DND-41 (cell line): ENCODE measurements around the gene TMIGD2.

ENCODE experiments used
- ATAC-seq: fragments of 200-7000 bp; cut with Tn5 transposase; 3 replicates; pipeline ENCODE4 v1.9.1; 2021; ENCODE audit warnings: low read depth; ENCODE audit not compliant: insufficient read depth
- DNase-seq: peaks from one replicate; pipeline ENCODE4 v3.0.0-alpha.2; 2020
- H2AFZ ChIP-seq: 2 replicates; pipeline ENCODE4 v1.6.0; 2012; ENCODE audit warnings: low read depth, low read length
- H3K27ac ChIP-seq: 2 replicates; pipeline ENCODE4 v1.5.1; 2012; ENCODE audit warnings: low read length, inconsistent platforms
- H3K27me3 ChIP-seq: fragments of 200-600 bp; sonication (generic); 2 replicates; pipeline ENCODE4 v1.6.0; 2012; ENCODE audit warnings: low read length, mild to moderate bottlenecking, inconsistent platforms; ENCODE audit not compliant: insufficient read depth, poor library complexity
- H3K36me3 ChIP-seq: 2 replicates; pipeline ENCODE4 v1.5.1; 2012; ENCODE audit warnings: low read length, inconsistent platforms; ENCODE audit not compliant: insufficient read depth
- H3K4me1 ChIP-seq: 2 replicates; pipeline ENCODE4 v1.5.1; 2012; ENCODE audit warnings: mild to moderate bottlenecking, low read length; ENCODE audit not compliant: insufficient read depth
- H3K4me2 ChIP-seq: 2 replicates; pipeline ENCODE4 v1.6.0; 2012; ENCODE audit warnings: mild to moderate bottlenecking, moderate library complexity, low read length, inconsistent platforms; ENCODE audit not compliant: insufficient read depth
- H3K4me3 ChIP-seq, 2 experiments: fragments of 200-600 bp in 1 of 2; shearing (Covaris generic) in 1 of 2; 2 replicates each; pipeline ENCODE4 v1.5.1; 2012 to 2016; ENCODE audit warnings: inconsistent platforms in 2 of 2, low read length in 2 of 2, mild to moderate bottlenecking in 2 of 2, low read depth in 1 of 2, moderate library complexity in 1 of 2
- H3K79me2 ChIP-seq: 2 replicates; pipeline ENCODE4 v1.6.0; 2012; ENCODE audit warnings: low read length, inconsistent platforms; ENCODE audit not compliant: insufficient read depth
- H3K9ac ChIP-seq: 2 replicates; pipeline ENCODE4 v1.6.0; 2012; ENCODE audit warnings: low read depth, mild to moderate bottlenecking, inconsistent platforms, low read length, moderate library complexity
- H3K9me3 ChIP-seq: 2 replicates; pipeline ENCODE4 v1.5.1; 2012; ENCODE audit warnings: low read length, moderate library complexity, mild to moderate bottlenecking, inconsistent platforms; ENCODE audit not compliant: insufficient read depth, severe bottlenecking
- H4K20me1 ChIP-seq: 2 replicates; pipeline ENCODE4 v1.6.0; 2012; ENCODE audit warnings: low read length; ENCODE audit not compliant: insufficient read depth
- EZH2 ChIP-seq: IDR thresholded peaks from 3 replicates; pipeline ENCODE4 v1.6.1; 2012; ENCODE audit warnings: borderline replicate concordance, low read depth, mild to moderate bottlenecking, moderate library complexity, low read length, inconsistent platforms; ENCODE audit not compliant: severe bottlenecking
- TF ChIP-seq, protein P1 (sequence below): IDR thresholded peaks from 2 replicates; pipeline ENCODE4 v1.5.1; 2012; ENCODE audit warnings: borderline replicate concordance, low read length, moderate library complexity, mild to moderate bottlenecking; ENCODE audit not compliant: poor library complexity, severe bottlenecking; ENCODE audit errors: extremely low read depth

The TMIGD2 gene

DNA sequence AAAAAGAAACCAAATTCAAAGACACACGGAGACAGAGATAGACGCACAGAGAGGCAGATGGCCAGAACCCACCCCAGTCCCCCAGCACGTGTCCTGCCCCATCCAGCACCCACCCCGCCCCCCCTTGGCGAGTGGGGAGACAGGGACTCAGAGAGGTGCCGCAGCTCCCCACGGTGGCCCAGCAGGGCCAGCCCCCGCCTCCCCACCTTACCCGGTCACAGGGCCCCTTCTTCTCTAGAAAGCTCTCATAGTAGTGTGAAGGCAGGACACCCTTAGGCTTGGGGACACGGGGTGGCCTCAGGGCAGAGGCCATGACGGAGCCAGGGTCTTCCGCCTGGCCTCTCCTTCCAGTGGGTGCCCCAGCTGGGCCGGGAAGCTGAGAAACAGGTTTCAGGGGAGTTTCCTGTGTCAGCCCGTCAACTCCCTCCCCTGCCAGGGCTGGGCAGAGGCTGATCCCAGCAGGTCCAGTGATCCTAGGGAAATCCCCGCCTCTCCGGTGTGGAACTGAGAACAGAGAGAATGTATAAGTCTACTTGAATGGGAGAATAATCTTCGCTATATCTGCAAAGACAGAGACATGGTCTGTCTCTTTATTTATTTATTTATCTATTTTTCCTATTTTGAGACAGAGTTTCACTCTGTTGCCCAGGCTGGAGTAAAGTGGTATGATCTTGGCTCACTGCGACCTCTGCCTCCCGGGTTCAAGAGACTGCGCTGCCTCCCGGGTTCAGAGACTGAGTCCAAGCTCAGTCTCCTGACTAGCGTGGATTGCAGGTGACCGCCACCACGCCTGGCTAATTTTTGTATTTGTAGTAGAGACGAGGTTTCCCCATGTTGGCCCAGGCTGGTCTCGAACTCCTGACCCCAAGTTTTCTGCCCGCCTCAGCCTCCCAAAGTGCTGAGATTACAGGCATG, 36.5 kb upstream of the TMIGD2 start, which contains the start of gene STAP2:
STAP2 (minus strand) TSS at position 387 of the 915 bp plus-strand sequence; CDS start at position 313, 74 bp downstream.
- Histone ChIP-seq H2AFZ (peak within 1 kb of the TSS; percentile 77), H3K9me3 (no peaks in the 10 kb centered on the region), H4K20me1 (no peaks in the 10 kb centered on the region), H3K27ac (peak within 1 kb of the TSS; percentile 43), H3K4me3 (peak within 1 kb of the TSS in 1 of 2 experiments; percentile 37; a peak in 2 of 4 replicates), H3K36me3 (no peaks in the 10 kb centered on the region), H3K27me3 (no peaks in the 10 kb centered on the region), H3K4me1 (peaks cover 24% of the 10 kb centered on the region), H3K9ac (peak within 1 kb of the TSS; percentile 42), H3K79me2 (no peaks in the 10 kb centered on the region), H3K4me2 (peak within 1 kb of the TSS; percentile 56)
- DNase-seq (peak; percentile 30), ATAC-seq (no peak)
- TF ChIP-seq EZH2, result no peak
- TF ChIP-seq, protein P1, sequence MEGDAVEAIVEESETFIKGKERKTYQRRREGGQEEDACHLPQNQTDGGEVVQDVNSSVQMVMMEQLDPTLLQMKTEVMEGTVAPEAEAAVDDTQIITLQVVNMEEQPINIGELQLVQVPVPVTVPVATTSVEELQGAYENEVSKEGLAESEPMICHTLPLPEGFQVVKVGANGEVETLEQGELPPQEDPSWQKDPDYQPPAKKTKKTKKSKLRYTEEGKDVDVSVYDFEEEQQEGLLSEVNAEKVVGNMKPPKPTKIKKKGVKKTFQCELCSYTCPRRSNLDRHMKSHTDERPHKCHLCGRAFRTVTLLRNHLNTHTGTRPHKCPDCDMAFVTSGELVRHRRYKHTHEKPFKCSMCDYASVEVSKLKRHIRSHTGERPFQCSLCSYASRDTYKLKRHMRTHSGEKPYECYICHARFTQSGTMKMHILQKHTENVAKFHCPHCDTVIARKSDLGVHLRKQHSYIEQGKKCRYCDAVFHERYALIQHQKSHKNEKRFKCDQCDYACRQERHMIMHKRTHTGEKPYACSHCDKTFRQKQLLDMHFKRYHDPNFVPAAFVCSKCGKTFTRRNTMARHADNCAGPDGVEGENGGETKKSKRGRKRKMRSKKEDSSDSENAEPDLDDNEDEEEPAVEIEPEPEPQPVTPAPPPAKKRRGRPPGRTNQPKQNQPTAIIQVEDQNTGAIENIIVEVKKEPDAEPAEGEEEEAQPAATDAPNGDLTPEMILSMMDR, result no peak

DNA sequence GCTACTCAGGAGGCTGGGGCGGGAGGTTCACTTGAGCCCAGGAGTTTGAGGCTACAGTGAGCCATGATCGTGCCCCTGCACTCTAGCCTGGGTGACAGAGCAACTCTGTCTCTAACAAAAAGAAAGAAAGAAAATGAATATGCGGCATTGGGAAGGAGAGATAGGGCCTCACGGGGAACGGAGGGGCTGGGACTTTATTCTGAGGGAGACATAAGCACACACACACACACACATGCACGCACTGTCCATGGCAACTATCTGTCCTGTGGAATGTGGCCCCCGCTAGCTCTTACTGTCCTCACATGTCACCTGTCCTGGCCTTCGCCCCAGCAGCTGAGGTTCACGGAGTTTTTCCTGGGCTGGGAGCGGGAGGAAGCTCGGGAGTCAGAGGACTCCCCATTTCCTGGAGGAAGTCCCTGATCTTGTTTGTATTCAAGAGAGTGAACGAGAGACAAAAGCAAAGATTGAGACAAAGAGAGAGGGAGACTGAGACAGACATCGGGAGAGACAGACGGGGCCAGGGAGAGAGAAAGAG, 35.8 kb upstream of the TMIGD2 start:
- H3K79me2 ChIP-seq, result no peaks in the 10 kb centered on the region
- no peaks in the 10 kb centered on the region for H4K20me1 ChIP-seq
- ATAC-seq, result no peak
- H3K27ac ChIP-seq, result peak overlapping the region; percentile 5; the same call in 1 of the 2 replicates
- H3K4me2 ChIP-seq, result peak overlapping the region; percentile 56
- H3K4me3 ChIP-seq, result peak overlapping the region in 1 of 2 experiments; percentile 29; a peak in 2 of 4 replicates
- TF ChIP-seq, protein P1, result no peak
- TF ChIP-seq EZH2, result no peak
- no peaks in the 10 kb centered on the region for H3K36me3 ChIP-seq
- H3K27me3 ChIP-seq, result no peaks in the 10 kb centered on the region
- H3K4me1 ChIP-seq, result peaks cover 22% of the 10 kb centered on the region
- DNase-seq, result no peak
- H3K9ac ChIP-seq, result peak overlapping the region; percentile 42
- peak overlapping the region; percentile 77 for H2AFZ ChIP-seq
- no peaks in the 10 kb centered on the region for H3K9me3 ChIP-seq

GRCh38 chr19:4334929-4335570, 32.9 kb upstream of the TMIGD2 start:
- Histone ChIP-seq H2AFZ (no peak overlapping the region), H3K9me3 (no peaks in the 10 kb centered on the region), H3K4me3 (no peak overlapping the region), H4K20me1 (no peaks in the 10 kb centered on the region), H3K36me3 (no peaks in the 10 kb centered on the region), H3K9ac (no peak overlapping the region), H3K27me3 (no peaks in the 10 kb centered on the region), H3K79me2 (no peaks in the 10 kb centered on the region), H3K4me1 (peaks cover 14% of the 10 kb centered on the region), H3K27ac (no peak overlapping the region), H3K4me2 (no peak overlapping the region)
- DNase-seq (no peak), ATAC-seq (no peak)
- TF ChIP-seq EZH2, result no peak
- TF ChIP-seq, protein P1, result no peak
